Mucosa of rectum (tissue), 2 donors: ENCODE results near the gene DPH7.
"Not testable (repeated sequence)": the region's sequence is repeated elsewhere in the genome, so short reads cannot be mapped to it uniquely, and the experiment has no call there.

ENCODE experiments used
- H3K27ac ChIP-seq, 2 donors: one replicate each; pipeline ENCODE4 v1.7.0; 2013; ENCODE audit warnings: inconsistent platforms in 2 of 2, low read depth in 2 of 2, low read length in 2 of 2
- H3K27me3 ChIP-seq, 2 donors: one replicate each; pipeline ENCODE4 v1.7.0; 2013; ENCODE audit warnings: low read length in 2 of 2; ENCODE audit not compliant: control insufficient read depth in 2 of 2, insufficient read depth in 2 of 2
- H3K36me3 ChIP-seq, 2 donors: one replicate each; pipeline ENCODE4 v1.7.0; 2013; ENCODE audit warnings: low read length in 2 of 2; ENCODE audit not compliant: control insufficient read depth in 2 of 2, insufficient read depth in 2 of 2
- H3K4me1 ChIP-seq, 2 donors: one replicate each; pipeline ENCODE4 v1.7.0; 2013; ENCODE audit warnings: low read length in 2 of 2, mild to moderate bottlenecking in 1 of 2; ENCODE audit not compliant: control insufficient read depth in 2 of 2, insufficient read depth in 2 of 2
- H3K4me3 ChIP-seq, 2 donors: one replicate each; pipeline ENCODE4 v1.7.0; 2013; ENCODE audit warnings: low read length in 2 of 2
- H3K9ac ChIP-seq, 2 donors: one replicate each; pipeline ENCODE4 v1.7.0; 2013; ENCODE audit warnings: low read length in 2 of 2, low read depth in 1 of 2, mild to moderate bottlenecking in 1 of 2
- H3K9me3 ChIP-seq, 2 donors: one replicate each; pipeline ENCODE4 v1.7.0; 2013; ENCODE audit warnings: low read length in 2 of 2; ENCODE audit not compliant: control insufficient read depth in 2 of 2
- donor health status: healthy.
- donor health status: Normal muscosa, but diverticular disease.

The DPH7 gene

GRCh38 chr9:137513136-137513535 is 65.6 kb downstream of the DPH7 start:
- H3K4me1 ChIP-seq, H3K4me3 ChIP-seq, H3K27me3 ChIP-seq, H3K9me3 ChIP-seq, H3K27ac ChIP-seq, H3K36me3 ChIP-seq, H3K9ac ChIP-seq: not testable (repeated sequence)

DNA sequence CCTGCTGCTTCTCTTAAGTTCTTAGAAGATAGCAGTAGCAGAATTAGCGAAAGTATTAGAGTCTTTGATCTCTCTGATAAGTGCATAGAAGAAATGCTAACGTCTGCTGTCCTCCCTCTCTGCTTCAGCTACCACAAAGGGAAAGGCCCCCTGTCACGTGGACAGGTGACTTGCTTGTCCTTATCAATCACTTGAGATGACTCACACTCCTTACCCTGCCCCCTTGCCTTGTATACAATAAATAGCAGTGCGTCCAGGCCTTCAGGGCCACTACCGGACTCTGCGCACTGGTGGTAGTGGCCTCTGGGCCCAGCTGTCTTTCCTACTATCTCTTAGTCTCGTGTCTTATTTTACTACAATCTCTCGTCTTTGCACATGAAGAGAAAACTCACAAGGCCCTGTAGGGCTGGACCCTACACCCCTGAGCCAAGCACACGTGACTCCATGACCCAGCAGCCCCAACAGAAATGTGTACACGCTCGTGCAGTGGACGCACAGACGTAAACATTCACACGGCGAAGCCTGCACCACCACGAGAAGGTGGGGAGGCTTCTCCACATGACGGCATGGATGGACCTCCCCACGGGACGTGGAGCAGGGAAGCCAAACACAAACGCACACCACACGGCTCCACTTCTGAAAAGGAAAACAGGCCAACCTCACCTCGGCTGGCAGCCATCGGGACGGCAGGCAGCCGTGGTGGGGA is 66.8 kb downstream of the DPH7 start:
- no peak overlapping the region for H3K4me3 ChIP-seq
- no peaks in the 10 kb centered on the region for H3K4me1 ChIP-seq
- H3K9ac ChIP-seq = no peak overlapping the region
- no peaks in the 10 kb centered on the region for H3K36me3 ChIP-seq
- H3K9me3 ChIP-seq = no peaks in the 10 kb centered on the region
- H3K27ac ChIP-seq = no peak overlapping the region
- no peaks in the 10 kb centered on the region for H3K27me3 ChIP-seq

DNA sequence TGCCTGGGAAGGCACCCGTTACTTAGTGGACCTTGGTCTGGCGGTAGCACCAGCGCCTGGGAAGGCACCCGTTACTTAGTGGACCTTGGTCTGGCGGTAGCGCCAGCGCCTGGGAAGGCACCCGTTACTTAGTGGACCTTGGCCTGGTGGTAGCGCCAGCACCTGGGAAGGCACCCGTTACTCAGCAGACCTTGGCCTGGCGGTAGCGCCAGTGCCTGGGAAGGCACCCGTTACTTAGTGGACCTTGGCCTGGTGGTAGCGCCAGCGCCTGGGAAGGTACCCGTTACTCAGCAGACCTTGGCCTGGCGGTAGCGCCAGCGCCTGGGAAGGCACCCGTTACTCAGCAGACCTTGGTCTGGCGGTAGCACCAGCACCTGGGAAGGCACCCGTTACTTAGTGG is 67.6 kb downstream of the DPH7 start:
- not testable (repeated sequence) for H3K36me3 ChIP-seq, H3K27me3 ChIP-seq, H3K9ac ChIP-seq, H3K9me3 ChIP-seq, H3K27ac ChIP-seq, H3K4me3 ChIP-seq, H3K4me1 ChIP-seq

DNA sequence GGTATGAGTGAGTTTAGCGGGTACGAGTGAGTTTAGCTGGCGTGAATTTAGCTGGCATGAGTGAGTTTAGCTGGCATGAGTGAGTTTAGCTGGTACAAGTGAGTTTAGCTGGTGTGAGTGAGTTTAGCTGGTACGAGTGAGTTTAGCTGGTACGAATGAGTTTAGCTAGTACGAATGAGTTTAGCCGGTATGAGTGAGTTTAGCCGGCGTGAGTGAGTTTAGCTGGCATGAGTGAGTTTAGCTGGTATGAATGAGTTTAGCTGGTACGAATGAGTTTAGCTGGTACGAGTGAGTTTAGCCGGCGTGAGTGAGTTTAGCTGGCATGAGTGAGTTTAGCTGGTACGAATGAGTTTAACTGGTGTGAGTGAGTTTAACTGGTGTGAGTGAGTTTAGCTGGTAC is 69.5 kb downstream of the DPH7 start:
- Histone ChIP-seq H3K27ac (no peak overlapping the region), H3K36me3 (peaks cover 0 to 2% of the 10 kb centered on the region in 2 donors), H3K4me3 (no peak overlapping the region), H3K9ac (no peak overlapping the region), H3K27me3 (no peaks in the 10 kb centered on the region), H3K4me1 (no peaks in the 10 kb centered on the region), H3K9me3 (no peaks in the 10 kb centered on the region)

- no peaks in the 10 kb centered on the region for H3K9me3 ChIP-seq
- no peak overlapping the region for H3K9ac ChIP-seq
- H3K4me3 ChIP-seq = no peak overlapping the region
- H3K27ac ChIP-seq = no peak overlapping the region
- H3K36me3 ChIP-seq = peaks cover 0 to 2% of the 10 kb centered on the region in 2 donors
- no peaks in the 10 kb centered on the region for H3K27me3 ChIP-seq
- H3K4me1 ChIP-seq = no peaks in the 10 kb centered on the region
Measured at GRCh38 chr9:137506702-137507171, 72.0 kb downstream of the DPH7 start.

DNA sequence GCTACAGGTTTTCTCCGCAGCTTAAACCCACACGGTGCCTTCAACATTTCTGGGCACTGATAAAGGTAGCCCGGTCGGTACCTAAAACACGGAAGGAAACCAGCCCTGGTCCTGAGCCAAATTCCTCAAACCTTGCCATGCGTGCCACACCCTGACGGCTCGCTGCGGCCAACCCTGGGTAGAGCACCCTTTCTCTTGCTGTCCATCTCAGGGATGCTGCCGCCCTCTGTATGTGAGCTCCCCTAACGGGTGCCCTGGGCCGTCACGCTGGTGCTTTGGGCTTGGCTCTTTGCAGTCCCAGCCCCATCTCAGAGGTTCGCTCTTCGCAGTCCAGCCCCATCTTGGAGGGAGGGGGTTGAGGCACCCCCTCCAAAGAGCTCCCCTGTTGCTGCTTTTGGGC is 72.5 kb downstream of the DPH7 start:
- Histone ChIP-seq H3K9ac (no peak overlapping the region), H3K27ac (no peak overlapping the region), H3K9me3 (no peaks in the 10 kb centered on the region), H3K4me1 (no peaks in the 10 kb centered on the region), H3K4me3 (no peak overlapping the region), H3K36me3 (peaks cover 0 to 2% of the 10 kb centered on the region in 2 donors), H3K27me3 (no peaks in the 10 kb centered on the region)

- Histone ChIP-seq H3K27me3 (no peaks in the 10 kb centered on the region), H3K9ac (no peak overlapping the region), H3K4me1 (no peaks in the 10 kb centered on the region), H3K9me3 (no peaks in the 10 kb centered on the region), H3K4me3 (no peak overlapping the region), H3K36me3 (peaks cover 0 to 2% of the 10 kb centered on the region in 2 donors), H3K27ac (no peak overlapping the region)
Measured at GRCh38 chr9:137505421-137506140, 73.1 kb downstream of the DPH7 start.
